Placental pericyte (primary cell): ENCODE measurements around the gene KRT75. TPM values are rescaled to one million over a fixed set of nuclear protein-coding genes. Genes with fewer than 3 reads are reported as not detected.

ENCODE experiments used
- total RNA-seq: library from RNA; depleted of rRNA; stranded (reverse); fragments of >200 nt; gene quantifications from 2 replicates; pipeline ENCODE4 v1.2.3, GENCODE V29; 2012

The KRT75 gene
- not detected in 2 replicates for total RNA-seq

GRCh38 chr12:52434081-52434733, at the start of gene KRT75:
KRT75 (minus strand) TSS chr12:52434371; CDS start chr12:52434304, 67 bp downstream.

GRCh38 chr12:52473768-52474167, 39.6 kb upstream of the KRT75 start, which contains the start of gene KRT6C:
KRT6C (minus strand) TSS chr12:52473805; CDS start chr12:52473737, 68 bp downstream.

GRCh38 chr12:52452101-52452500, 17.9 kb upstream of the KRT75 start, which contains the start of gene KRT6B:
KRT6B (minus strand) TSS chr12:52452146; CDS start chr12:52452078, 68 bp downstream.

GRCh38 chr12:52405922-52406385, 28.2 kb downstream of the KRT75 start, which contains the start of gene KRT82:
KRT82 (minus strand) TSS chr12:52406335; CDS start chr12:52406277, 58 bp downstream.

GRCh38 chr12:52385226-52385702, 48.9 kb downstream of the KRT75 start, which contains the start of gene KRT84:
KRT84 (minus strand) TSS chr12:52385652; CDS start chr12:52385585, 67 bp downstream.

Other genes with a start within 250 kb of the KRT75 start
- gene KRT80, start 242.4 kb downstream of the KRT75 start, total RNA-seq: 0.22 and 1.4 TPM in 2 replicates
- gene KRT7, start 201.1 kb downstream of the KRT75 start, total RNA-seq: 1.1 and 7.0 TPM in 2 replicates
- gene KRT86, start 159.7 kb downstream of the KRT75 start, total RNA-seq: under 0.01 TPM in 1 of 2 replicates, not detected in the other
- 0.14 TPM in 1 of 2 replicates, not detected in the other for gene KRT81, start 142.8 kb downstream of the KRT75 start, total RNA-seq
- not detected in 2 replicates for gene KRT83, start 113.0 kb downstream of the KRT75 start, total RNA-seq
- not detected in 2 replicates for gene KRT85, start 66.9 kb downstream of the KRT75 start, total RNA-seq
- gene KRT84, start 48.7 kb downstream of the KRT75 start, total RNA-seq: not detected in 2 replicates
- not detected in 2 replicates for gene KRT82, start 28.0 kb downstream of the KRT75 start, total RNA-seq
- 0.29 TPM in 1 of 2 replicates, not detected in the other for gene KRT6B, start 17.8 kb upstream of the KRT75 start, total RNA-seq
- gene KRT6C, start 39.4 kb upstream of the KRT75 start, total RNA-seq: not detected in 2 replicates
- gene KRT6A, start 58.9 kb upstream of the KRT75 start, total RNA-seq: 25.6 TPM in 1 of 2 replicates, not detected in the other
- 1.7 TPM in 1 of 2 replicates, not detected in the other for gene KRT5, start 86.0 kb upstream of the KRT75 start, total RNA-seq
- gene KRT71, start 118.8 kb upstream of the KRT75 start, total RNA-seq: not detected in 2 replicates
- gene KRT74, start 139.5 kb upstream of the KRT75 start, total RNA-seq: not detected in 2 replicates
- not detected in 2 replicates for gene KRT72, start 167.1 kb upstream of the KRT75 start, total RNA-seq
- not detected in 2 replicates for gene KRT73, start 184.2 kb upstream of the KRT75 start, total RNA-seq
- gene KRT2, start 217.8 kb upstream of the KRT75 start, total RNA-seq: not detected in 2 replicates
- not detected in 2 replicates for gene KRT1, start 246.0 kb upstream of the KRT75 start, total RNA-seq